Measurements from ENCODE around the gene ZKSCAN4. TPM values are rescaled to one million over a fixed set of nuclear protein-coding genes. Genes with fewer than 3 reads are reported as not detected.

ZKSCAN4 gene
- polyA plus RNA-seq, 4 donors = 2.7 to 7.9 (median 3.8) TPM

GRCh38 chr6:28209753-28210535, 42.1 kb downstream of the ZKSCAN4 start:
- FAIRE-seq (no peak), DNase-seq (no peak)
- peaks cover 2 to 10% (median 9%) of the 10 kb centered on the region in 3 donors for H3K4me1 ChIP-seq (ENCODE audit: control insufficient read depth in 3 of 3, insufficient read depth in 2 of 3, low read depth in 1 of 3, low read length in 2 of 3)
- H3K27me3 ChIP-seq (ENCODE audit: control insufficient read depth in 3 of 3, insufficient read depth in 3 of 3, low read length in 3 of 3) = peaks cover 0 to 72% (median 29%) of the 10 kb centered on the region in 3 donors
- no peak overlapping the region for H3K27ac ChIP-seq (ENCODE audit: low read depth in 1 of 3, low read length in 2 of 3)
- H3K4me3 ChIP-seq (ENCODE audit: low read depth in 1 of 3, low read length in 3 of 3) = no peak overlapping the region
- H3K9me3 ChIP-seq (ENCODE audit: control insufficient read depth in 2 of 2, insufficient read depth in 1 of 2, low read depth in 1 of 2, low read length in 1 of 2) = no peaks in the 10 kb centered on the region
- 50 to 53% (median 50%) methylated on average over 7 of the region's 7 CpGs for WGBS, 3 donors
- H3K36me3 ChIP-seq (ENCODE audit: control insufficient read depth in 3 of 3, insufficient read depth in 2 of 3, low read depth in 1 of 3, low read length in 3 of 3) = no peaks in the 10 kb centered on the region

GRCh38 chr6:28208111-28208659, 43.9 kb downstream of the ZKSCAN4 start:
- peaks cover 2 to 10% (median 9%) of the 10 kb centered on the region in 3 donors for H3K4me1 ChIP-seq (ENCODE audit: control insufficient read depth in 3 of 3, insufficient read depth in 2 of 3, low read depth in 1 of 3, low read length in 2 of 3)
- H3K9me3 ChIP-seq (ENCODE audit: control insufficient read depth in 2 of 2, insufficient read depth in 1 of 2, low read depth in 1 of 2, low read length in 1 of 2) = peaks cover 0 to 3% of the 10 kb centered on the region in 2 donors
- peak in 1 of 2 donors; percentile 38 for DNase-seq
- WGBS, 3 donors = 6 to 10% (median 9%) methylated on average over 23 of the region's 23 CpGs
- FAIRE-seq = no peak
- no peak overlapping the region for H3K4me3 ChIP-seq (ENCODE audit: low read depth in 1 of 3, low read length in 3 of 3)
- peaks cover 0 to 63% (median 31%) of the 10 kb centered on the region in 3 donors for H3K27me3 ChIP-seq (ENCODE audit: control insufficient read depth in 3 of 3, insufficient read depth in 3 of 3, low read length in 3 of 3)
- no peak overlapping the region for H3K27ac ChIP-seq (ENCODE audit: low read depth in 1 of 3, low read length in 2 of 3)
- no peaks in the 10 kb centered on the region for H3K36me3 ChIP-seq (ENCODE audit: control insufficient read depth in 3 of 3, insufficient read depth in 2 of 3, low read depth in 1 of 3, low read length in 3 of 3)

- Histone ChIP-seq H3K27me3 (ENCODE audit: control insufficient read depth in 3 of 3, insufficient read depth in 3 of 3, low read length in 3 of 3) (peaks cover 0 to 59% (median 30%) of the 10 kb centered on the region in 3 donors), H3K9me3 (ENCODE audit: control insufficient read depth in 2 of 2, insufficient read depth in 1 of 2, low read depth in 1 of 2, low read length in 1 of 2) (peaks cover 2 to 4% of the 10 kb centered on the region in 2 donors), H3K27ac (ENCODE audit: low read depth in 1 of 3, low read length in 2 of 3) (no peak overlapping the region), H3K4me1 (ENCODE audit: control insufficient read depth in 3 of 3, insufficient read depth in 2 of 3, low read depth in 1 of 3, low read length in 2 of 3) (peaks cover 2 to 10% (median 9%) of the 10 kb centered on the region in 3 donors), H3K4me3 (ENCODE audit: low read depth in 1 of 3, low read length in 3 of 3) (peak overlapping the region in 2 of 3 donors; percentile 4 to 14), H3K36me3 (ENCODE audit: control insufficient read depth in 3 of 3, insufficient read depth in 2 of 3, low read depth in 1 of 3, low read length in 3 of 3) (no peaks in the 10 kb centered on the region)
- WGBS, 3 donors = 1 to 5% (median 4%) methylated on average over 35 of the region's 35 CpGs
- FAIRE-seq = no peak
- peak; percentile 53 to 55 for DNase-seq
These were observed 44.5 kb downstream of the ZKSCAN4 start for GRCh38 chr6:28207510-28208110.

- peaks cover 2 to 10% (median 9%) of the 10 kb centered on the region in 3 donors for H3K4me1 ChIP-seq (ENCODE audit: control insufficient read depth in 3 of 3, insufficient read depth in 2 of 3, low read depth in 1 of 3, low read length in 2 of 3)
- no peaks in the 10 kb centered on the region for H3K36me3 ChIP-seq (ENCODE audit: control insufficient read depth in 3 of 3, insufficient read depth in 2 of 3, low read depth in 1 of 3, low read length in 3 of 3)
- H3K4me3 ChIP-seq (ENCODE audit: low read depth in 1 of 3, low read length in 3 of 3) = peak overlapping the region in 1 of 3 donors; percentile 4
- no peak overlapping the region for H3K27ac ChIP-seq (ENCODE audit: low read depth in 1 of 3, low read length in 2 of 3)
- H3K27me3 ChIP-seq (ENCODE audit: control insufficient read depth in 3 of 3, insufficient read depth in 3 of 3, low read length in 3 of 3) = peaks cover 0 to 54% (median 30%) of the 10 kb centered on the region in 3 donors
- H3K9me3 ChIP-seq (ENCODE audit: control insufficient read depth in 2 of 2, insufficient read depth in 1 of 2, low read depth in 1 of 2, low read length in 1 of 2) = peaks cover 2 to 4% of the 10 kb centered on the region in 2 donors
- no peak for FAIRE-seq
- DNase-seq = peak in 1 of 2 donors; percentile 23
- WGBS, 3 donors = 7 to 15% (median 7%) methylated on average over 15 of the region's 15 CpGs
These were observed 45.0 kb downstream of the ZKSCAN4 start for GRCh38 chr6:28206928-28207509.

- Histone ChIP-seq H3K27ac (ENCODE audit: low read depth in 1 of 3, low read length in 2 of 3) (no peak overlapping the region), H3K36me3 (ENCODE audit: control insufficient read depth in 3 of 3, insufficient read depth in 2 of 3, low read depth in 1 of 3, low read length in 3 of 3) (no peaks in the 10 kb centered on the region), H3K27me3 (ENCODE audit: control insufficient read depth in 3 of 3, insufficient read depth in 3 of 3, low read length in 3 of 3) (peaks cover 0 to 52% (median 27%) of the 10 kb centered on the region in 3 donors), H3K9me3 (ENCODE audit: control insufficient read depth in 2 of 2, insufficient read depth in 1 of 2, low read depth in 1 of 2, low read length in 1 of 2) (peaks cover 2 to 4% of the 10 kb centered on the region in 2 donors), H3K4me1 (ENCODE audit: control insufficient read depth in 3 of 3, insufficient read depth in 2 of 3, low read depth in 1 of 3, low read length in 2 of 3) (peaks cover 2 to 10% (median 9%) of the 10 kb centered on the region in 3 donors), H3K4me3 (ENCODE audit: low read depth in 1 of 3, low read length in 3 of 3) (no peak overlapping the region)
- WGBS, 3 donors = 10 to 33% (median 22%) methylated on average over 3 of the region's 3 CpGs
- DNase-seq (peak in 1 of 2 donors; percentile 50), FAIRE-seq (no peak)
These were observed 45.5 kb downstream of the ZKSCAN4 start for GRCh38 chr6:28206527-28206926.

- FAIRE-seq = no peak
- peaks cover 0 to 45% (median 27%) of the 10 kb centered on the region in 3 donors for H3K27me3 ChIP-seq (ENCODE audit: control insufficient read depth in 3 of 3, insufficient read depth in 3 of 3, low read length in 3 of 3)
- WGBS, 3 donors = 55 to 74% (median 62%) methylated on average over 1 of the region's 1 CpG
These were observed 46.2 kb downstream of the ZKSCAN4 start for GRCh38 chr6:28205879-28206278.

GRCh38 chr6:28203201-28203600, 48.9 kb downstream of the ZKSCAN4 start:
- H3K4me1 ChIP-seq (ENCODE audit: control insufficient read depth in 3 of 3, insufficient read depth in 2 of 3, low read depth in 1 of 3, low read length in 2 of 3) = peaks cover under 1 to 10% (median 8%) of the 10 kb centered on the region in 3 donors
- FAIRE-seq = no peak
- DNase-seq = no peak
- H3K9me3 ChIP-seq (ENCODE audit: control insufficient read depth in 2 of 2, insufficient read depth in 1 of 2, low read depth in 1 of 2, low read length in 1 of 2) = peaks cover 2 to 4% of the 10 kb centered on the region in 2 donors
- H3K27ac ChIP-seq (ENCODE audit: low read depth in 1 of 3, low read length in 2 of 3) = no peak overlapping the region
- peaks cover 0 to 35% (median 29%) of the 10 kb centered on the region in 3 donors for H3K27me3 ChIP-seq (ENCODE audit: control insufficient read depth in 3 of 3, insufficient read depth in 3 of 3, low read length in 3 of 3)
- no peaks in the 10 kb centered on the region for H3K36me3 ChIP-seq (ENCODE audit: control insufficient read depth in 3 of 3, insufficient read depth in 2 of 3, low read depth in 1 of 3, low read length in 3 of 3)
- no peak overlapping the region for H3K4me3 ChIP-seq (ENCODE audit: low read depth in 1 of 3, low read length in 3 of 3)
- 38 to 42% (median 40%) methylated on average over 4 of the region's 4 CpGs for WGBS, 3 donors

More at GRCh38 chr6:28205879-28206278, 46.2 kb downstream of the ZKSCAN4 start:
- Histone ChIP-seq H3K4me1 (ENCODE audit: control insufficient read depth in 3 of 3, insufficient read depth in 2 of 3, low read depth in 1 of 3, low read length in 2 of 3) (peaks cover 2 to 10% (median 9%) of the 10 kb centered on the region in 3 donors), H3K9me3 (ENCODE audit: control insufficient read depth in 2 of 2, insufficient read depth in 1 of 2, low read depth in 1 of 2, low read length in 1 of 2) (peaks cover 2 to 4% of the 10 kb centered on the region in 2 donors), H3K4me3 (ENCODE audit: low read depth in 1 of 3, low read length in 3 of 3) (no peak overlapping the region), H3K27ac (ENCODE audit: low read depth in 1 of 3, low read length in 2 of 3) (no peak overlapping the region), H3K36me3 (ENCODE audit: control insufficient read depth in 3 of 3, insufficient read depth in 2 of 3, low read depth in 1 of 3, low read length in 3 of 3) (no peaks in the 10 kb centered on the region)
- DNase-seq = no peak

- no peaks in the 10 kb centered on the region for H3K36me3 ChIP-seq (ENCODE audit: control insufficient read depth in 3 of 3, insufficient read depth in 2 of 3, low read depth in 1 of 3, low read length in 3 of 3)
- H3K9me3 ChIP-seq (ENCODE audit: control insufficient read depth in 2 of 2, insufficient read depth in 1 of 2, low read depth in 1 of 2, low read length in 1 of 2) = peaks cover 2 to 10% of the 10 kb centered on the region in 2 donors
- H3K4me1 ChIP-seq (ENCODE audit: control insufficient read depth in 3 of 3, insufficient read depth in 2 of 3, low read depth in 1 of 3, low read length in 2 of 3) = no peaks in the 10 kb centered on the region
- no peak overlapping the region for H3K4me3 ChIP-seq (ENCODE audit: low read depth in 1 of 3, low read length in 3 of 3)
- no peak overlapping the region for H3K27ac ChIP-seq (ENCODE audit: low read depth in 1 of 3, low read length in 2 of 3)
- FAIRE-seq = no peak
- H3K27me3 ChIP-seq (ENCODE audit: control insufficient read depth in 3 of 3, insufficient read depth in 3 of 3, low read length in 3 of 3) = peaks cover 0 to 19% (median 10%) of the 10 kb centered on the region in 3 donors
- DNase-seq = no peak
- 56 to 74% (median 61%) methylated on average over 1 of the region's 1 CpG for WGBS, 3 donors
These were observed 52.0 kb downstream of the ZKSCAN4 start for GRCh38 chr6:28200020-28200419.

Data from small intestine (tissue), 7 donors.